DOHH2 (cell line): ENCODE results near the gene SEC23IP.

Experiments
- CTCF ChIP-seq: fragments of 200-600 bp; sonication (generic); IDR thresholded peaks from one replicate; pipeline ENCODE4 v1.5.1; 2014; ENCODE audit warnings: antibody characterized with exemption, mild to moderate bottlenecking, low read depth, low read length; ENCODE audit not compliant: poor library complexity, severe bottlenecking
- EZH2phosphoT487 ChIP-seq: fragments of 200-600 bp; sonication (generic); IDR thresholded peaks from 2 replicates; pipeline ENCODE4 v1.6.1; 2017; ENCODE audit warnings: borderline replicate concordance, mild to moderate bottlenecking, antibody characterized with exemption, low read length, moderate library complexity, mixed read lengths

- no peak for TF ChIP-seq CTCF
- TF ChIP-seq EZH2phosphoT487, result no peak
These were observed 30.0 kb upstream of the SEC23IP start for GRCh38 chr10:119862524-119862923.
